ENCODE data around the gene PTPRN2. TPM values are rescaled to one million over a fixed set of nuclear protein-coding genes. Genes with fewer than 3 reads are reported as not detected.

The PTPRN2 gene
- total and polyA plus RNA-seq, 2 of the 13 experiments (the other 11 are each of a cell fraction or from before 2014, with no cell fraction given): 2.5 to 24.2 TPM

GRCh38 chr7:158263110-158263963 is 324.3 kb downstream of the PTPRN2 start (continued):
- TF ChIP-seq DMTF1 (CRISPR knock-in tag; IDR thresholded peaks at IDR 0.05): no peak
- TF ChIP-seq MAFK (conservative IDR thresholded peaks at IDR 0.05 in 1 of 2, IDR thresholded peaks at IDR 0.05 in 1 of 2; ENCODE audit: low read length in 2 of 2): no peak
- TF ChIP-seq KDM6A (CRISPR knock-in tag; IDR thresholded peaks at IDR 0.05; ENCODE audit: low read depth): no peak
- no peak for TF ChIP-seq HDAC2 (CRISPR knock-in tag; IDR thresholded peaks at IDR 0.05)
- TF ChIP-seq, protein P1, sequence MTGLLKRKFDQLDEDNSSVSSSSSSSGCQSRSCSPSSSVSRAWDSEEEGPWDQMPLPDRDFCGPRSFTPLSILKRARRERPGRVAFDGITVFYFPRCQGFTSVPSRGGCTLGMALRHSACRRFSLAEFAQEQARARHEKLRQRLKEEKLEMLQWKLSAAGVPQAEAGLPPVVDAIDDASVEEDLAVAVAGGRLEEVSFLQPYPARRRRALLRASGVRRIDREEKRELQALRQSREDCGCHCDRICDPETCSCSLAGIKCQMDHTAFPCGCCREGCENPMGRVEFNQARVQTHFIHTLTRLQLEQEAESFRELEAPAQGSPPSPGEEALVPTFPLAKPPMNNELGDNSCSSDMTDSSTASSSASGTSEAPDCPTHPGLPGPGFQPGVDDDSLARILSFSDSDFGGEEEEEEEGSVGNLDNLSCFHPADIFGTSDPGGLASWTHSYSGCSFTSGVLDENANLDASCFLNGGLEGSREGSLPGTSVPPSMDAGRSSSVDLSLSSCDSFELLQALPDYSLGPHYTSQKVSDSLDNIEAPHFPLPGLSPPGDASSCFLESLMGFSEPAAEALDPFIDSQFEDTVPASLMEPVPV (CRISPR knock-in tag; IDR thresholded peaks at IDR 0.05): no peak
- no peak for TF ChIP-seq ZBTB39 (CRISPR knock-in tag; IDR thresholded peaks at IDR 0.05)
- TF ChIP-seq GABPB1 (CRISPR knock-in tag; IDR thresholded peaks at IDR 0.05): no peak
- no peak for TF ChIP-seq MBNL3 (CRISPR knock-in tag; conservative IDR thresholded peaks at IDR 0.05)
- TF ChIP-seq, protein P2, sequence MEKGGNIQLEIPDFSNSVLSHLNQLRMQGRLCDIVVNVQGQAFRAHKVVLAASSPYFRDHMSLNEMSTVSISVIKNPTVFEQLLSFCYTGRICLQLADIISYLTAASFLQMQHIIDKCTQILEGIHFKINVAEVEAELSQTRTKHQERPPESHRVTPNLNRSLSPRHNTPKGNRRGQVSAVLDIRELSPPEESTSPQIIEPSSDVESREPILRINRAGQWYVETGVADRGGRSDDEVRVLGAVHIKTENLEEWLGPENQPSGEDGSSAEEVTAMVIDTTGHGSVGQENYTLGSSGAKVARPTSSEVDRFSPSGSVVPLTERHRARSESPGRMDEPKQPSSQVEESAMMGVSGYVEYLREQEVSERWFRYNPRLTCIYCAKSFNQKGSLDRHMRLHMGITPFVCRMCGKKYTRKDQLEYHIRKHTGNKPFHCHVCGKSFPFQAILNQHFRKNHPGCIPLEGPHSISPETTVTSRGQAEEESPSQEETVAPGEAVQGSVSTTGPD (CRISPR knock-in tag; IDR thresholded peaks at IDR 0.05): 0 out of 2 replicates have a peak, but pooled peaks have one; percentile 21
- peak; percentile 43; the same call in 1 of the 2 replicates for TF ChIP-seq ZFX (CRISPR knock-in tag; IDR thresholded peaks at IDR 0.05; ENCODE audit: low read depth)
- TF ChIP-seq ZNF414 (CRISPR knock-in tag; IDR thresholded peaks at IDR 0.05): no peak
- no peak for TF ChIP-seq HNRNPH1 (optimal IDR thresholded peaks at IDR 0.05; ENCODE audit: low read depth, low read length)
- no peak for TF ChIP-seq HNRNPUL1 (IDR thresholded peaks at IDR 0.05; ENCODE audit: low read depth, low read length)
- TF ChIP-seq RXRB (CRISPR knock-in tag; IDR thresholded peaks at IDR 0.05; ENCODE audit: borderline replicate concordance): no peak
- TF ChIP-seq CHCHD3 (CRISPR knock-in tag; IDR thresholded peaks at IDR 0.05): no peak
- 0 out of 2 replicates have a peak, but pooled peaks have one; percentile 35 for TF ChIP-seq PRMT3 (CRISPR knock-in tag; IDR thresholded peaks at IDR 0.05; ENCODE audit: borderline replicate concordance, low read depth)
- TF ChIP-seq ZNF460 (CRISPR knock-in tag; IDR thresholded peaks at IDR 0.05; ENCODE audit: borderline replicate concordance): no peak
- TF ChIP-seq ZNF691 (CRISPR knock-in tag; IDR thresholded peaks at IDR 0.05; ENCODE audit: borderline replicate concordance, low read depth): 0 out of 2 replicates have a peak, but pooled peaks have one; percentile 37
- TF ChIP-seq NAIF1 (CRISPR knock-in tag; IDR thresholded peaks at IDR 0.05; ENCODE audit: borderline replicate concordance): no peak
